IMR-90 (cell line): ENCODE measurements around the gene LYSMD2. TPM values are rescaled to one million over a fixed set of nuclear protein-coding genes. Genes with fewer than 3 reads are reported as not detected.

ENCODE experiments used
- ATAC-seq: fragments of 200-7000 bp; cut with Tn5 transposase; 2 replicates; pipeline ENCODE4 v1.9.1; 2020; ENCODE audit warnings: low read depth, mild to moderate bottlenecking, moderate library complexity
- BruUV-seq: library from RNA; stranded (reverse); fragments of 400-500 nt; replicated peaks from 2 replicates; lab custom pipeline; 2021; lab: Mats Ljungman, UMichigan
- CTCF ChIA-PET: fragments of 300-600 bp; formaldehyde crosslinking; extraction: SDS; loops from one replicate; lab custom pipeline; 2021; ENCODE audit warnings: antibody characterized with exemption; lab: Yijun Ruan, JAX
- POLR2A ChIA-PET: fragments of 300-600 bp; sonication (Branson Sonifier 250); formaldehyde crosslinking; loops from one replicate; lab custom pipeline; 2022; ENCODE audit warnings: antibody characterized with exemption; ENCODE audit not compliant: unreplicated experiment; lab: Charles Lee
- DNase-seq: peaks from one replicate; pipeline ENCODE4 v3.0.0; 2013
- H2AFZ ChIP-seq: replicated peaks from 2 replicates; pipeline ENCODE3; 2013; ENCODE audit warnings: low read length, mild to moderate bottlenecking; ENCODE audit not compliant: poor library complexity
- H2AK5ac ChIP-seq: 2 replicates; pipeline ENCODE4 v1.6.1; 2013; ENCODE audit warnings: low read depth, low read length, inconsistent platforms
- H2AK9ac ChIP-seq: replicated peaks from 2 replicates; pipeline ENCODE3; 2013; ENCODE audit warnings: mild to moderate bottlenecking, low read depth, low read length, moderate library complexity; ENCODE audit not compliant: poor library complexity
- H2BK120ac ChIP-seq: 2 replicates; pipeline ENCODE4 v1.6.1; 2013; ENCODE audit warnings: low read depth, low read length, inconsistent platforms
- H2BK15ac ChIP-seq: 3 replicates; pipeline ENCODE4 v1.6.1; 2013; ENCODE audit warnings: low read depth, low read length, inconsistent platforms
- H2BK20ac ChIP-seq: 2 replicates; pipeline ENCODE4 v1.6.1; 2013; ENCODE audit warnings: low read depth, mild to moderate bottlenecking, inconsistent platforms, low read length, moderate library complexity
- H2BK5ac ChIP-seq: 2 replicates; pipeline ENCODE4 v1.6.1; 2013; ENCODE audit warnings: mild to moderate bottlenecking, low read depth, low read length, inconsistent platforms; ENCODE audit not compliant: poor library complexity, severe bottlenecking
- H3K14ac ChIP-seq: replicated peaks from 2 replicates; pipeline ENCODE4 v1.6.1; 2013; ENCODE audit warnings: low read depth, low read length, inconsistent platforms
- H3K18ac ChIP-seq: 2 replicates; pipeline ENCODE4 v1.6.1; 2013; ENCODE audit warnings: low read depth, low read length, control low read depth
- H3K23ac ChIP-seq: 2 replicates; pipeline ENCODE4 v1.6.1; 2013; ENCODE audit warnings: low read depth, low read length, inconsistent platforms
- H3K27ac ChIP-seq: 2 replicates; pipeline ENCODE4 v1.5.1; 2013; ENCODE audit warnings: mild to moderate bottlenecking, control low read depth, low read length; ENCODE audit not compliant: insufficient read depth
- H3K27me3 ChIP-seq: 2 replicates; pipeline ENCODE4 v1.6.1; 2013; ENCODE audit warnings: low read length; ENCODE audit not compliant: control insufficient read depth, insufficient read depth
- H3K36me3 ChIP-seq: 2 replicates; pipeline ENCODE4 v1.6.1; 2013; ENCODE audit warnings: low read length, mixed read lengths; ENCODE audit not compliant: control insufficient read depth, insufficient read depth
- H3K4ac ChIP-seq: 2 replicates; pipeline ENCODE4 v1.6.1; 2013; ENCODE audit warnings: low read depth, low read length, inconsistent platforms
- H3K4me1 ChIP-seq: 2 replicates; pipeline ENCODE4 v1.6.1; 2013; ENCODE audit warnings: low read length, mixed read lengths; ENCODE audit not compliant: control insufficient read depth, insufficient read depth
- H3K4me2 ChIP-seq: 2 replicates; pipeline ENCODE4 v1.6.1; 2013; ENCODE audit warnings: low read depth, mild to moderate bottlenecking, control low read depth, low read length, moderate library complexity
- H3K4me3 ChIP-seq: 2 replicates; pipeline ENCODE4 v1.5.1; 2013; ENCODE audit warnings: low read depth, mild to moderate bottlenecking, control low read depth, low read length, moderate library complexity; ENCODE audit not compliant: insufficient read depth
- H3K56ac ChIP-seq: 2 replicates; pipeline ENCODE4 v1.6.1; 2013; ENCODE audit warnings: low read length, inconsistent platforms; ENCODE audit not compliant: insufficient read depth; ENCODE audit errors: extremely low read depth
- H3K79me1 ChIP-seq, 2 experiments: 2 replicates each; pipeline ENCODE4 v1.6.1; 2013; ENCODE audit warnings: low read length in 2 of 2, inconsistent platforms in 1 of 2, low read depth in 1 of 2
- H3K9ac ChIP-seq: 2 replicates; pipeline ENCODE4 v1.6.1; 2013; ENCODE audit warnings: low read depth, low read length, control low read depth
- H3K9me1 ChIP-seq: 2 replicates; pipeline ENCODE4 v1.6.1; 2013; ENCODE audit warnings: low read length, inconsistent platforms; ENCODE audit not compliant: insufficient read depth
- H3K9me3 ChIP-seq: 2 replicates; pipeline ENCODE4 v1.6.1; 2013; ENCODE audit warnings: low read length; ENCODE audit not compliant: control insufficient read depth, insufficient read depth
- H4K20me1 ChIP-seq: 2 replicates; pipeline ENCODE4 v1.6.1; 2013; ENCODE audit warnings: low read length, inconsistent platforms; ENCODE audit not compliant: insufficient read depth
- H4K5ac ChIP-seq: 2 replicates; pipeline ENCODE4 v1.6.1; 2013; ENCODE audit warnings: mild to moderate bottlenecking, low read depth, low read length, control low read depth
- H4K8ac ChIP-seq, 2 experiments: 2 replicates each; pipeline ENCODE4 v1.6.1; 2013; ENCODE audit warnings: low read depth in 2 of 2, low read length in 2 of 2, control low read depth in 1 of 2, inconsistent platforms in 1 of 2
- H4K91ac ChIP-seq: 2 replicates; pipeline ENCODE4 v1.6.1; 2013; ENCODE audit warnings: low read depth, low read length, inconsistent platforms; ENCODE audit not compliant: insufficient read depth
- MAFK ChIP-seq: IDR thresholded peaks from 2 replicates; pipeline ENCODE4 v1.6.1; 2012; ENCODE audit warnings: low read depth, low read length, improper control_type of control experiment
- NFE2L2 ChIP-seq: fragments of 150-350 bp; IDR thresholded peaks from 2 replicates; pipeline ENCODE4 v1.6.1; 2016; ENCODE audit warnings: low read depth, mild to moderate bottlenecking, low read length
- RAD21 ChIP-seq: IDR thresholded peaks from 2 replicates; pipeline ENCODE4 v1.6.1; 2012; ENCODE audit warnings: low read length, improper control_type of control experiment
- RFX5 ChIP-seq: IDR thresholded peaks from 2 replicates; pipeline ENCODE4 v1.8.0; 2012; ENCODE audit warnings: low read depth, mild to moderate bottlenecking, low read length, moderate library complexity
- SMC3 ChIP-seq: fragments of 150-350 bp; IDR thresholded peaks from 2 replicates; pipeline ENCODE4 v1.6.1; 2016; ENCODE audit warnings: low read depth, mild to moderate bottlenecking, antibody characterized with exemption, low read length, moderate library complexity
- WGBS, 2 experiments: methylation state at CpG; one replicate each; pipeline versions ENCODE4 v1.1.5 to v1.1.7; 2013; ENCODE audit warnings: missing lambda C conversion rate in 2 of 2; ENCODE audit not compliant: insufficient read length in 1 of 2; ENCODE audit errors: extremely low coverage in 2 of 2; 5-methylcytosine and 5-hydroxymethylcytosine counted together
- dilution Hi-C: fragments of 300-500 bp; cut with HindIII; formaldehyde crosslinking; loops from one replicate; pipeline ENCODE4 v1.14.3; 2018; ENCODE audit warnings: low sequenced_read_pairs; ENCODE audit not compliant: unreplicated experiment
- in situ Hi-C: fragments of 300-500 bp; cut with MboI; formaldehyde crosslinking; loops from 3 replicates; pipeline ENCODE4 v1.14.3; 2019; ENCODE audit warnings: low sequenced_read_pairs, inconsistent platforms, mixed read lengths
- intact Hi-C: fragments of 100-400 bp; cut with micrococcal nuclease; formaldehyde crosslinking; loops from 2 replicates; pipeline ENCODE4 v1.10.0; 2022
- polyA plus RNA-seq, 3 experiments: library from polyadenylated mRNA; depleted of rRNA; stranded (reverse); fragments of >200 nt; gene quantifications; 2 replicates each; pipeline ENCODE4 v1.2.3, GENCODE V29; 2012; ENCODE audit warnings: low replicate concordance in 1 of 3
- total RNA-seq: library from RNA; depleted of rRNA; stranded (reverse); fragments of >200 nt; gene quantifications from 2 replicates; pipeline ENCODE4 v1.2.3, GENCODE V29; 2012
- TF ChIP-seq, protein P1 (sequence below): conservative IDR thresholded peaks from 2 replicates; pipeline ENCODE4 v1.5.1; 2012; ENCODE audit warnings: mild to moderate bottlenecking, low read depth, low read length, improper control_type of control experiment

The LYSMD2 gene
- total and polyA plus RNA-seq, 2 of the 4 experiments (the other 2 are of a cell fraction) = 5.9 to 6.0 TPM

DNA sequence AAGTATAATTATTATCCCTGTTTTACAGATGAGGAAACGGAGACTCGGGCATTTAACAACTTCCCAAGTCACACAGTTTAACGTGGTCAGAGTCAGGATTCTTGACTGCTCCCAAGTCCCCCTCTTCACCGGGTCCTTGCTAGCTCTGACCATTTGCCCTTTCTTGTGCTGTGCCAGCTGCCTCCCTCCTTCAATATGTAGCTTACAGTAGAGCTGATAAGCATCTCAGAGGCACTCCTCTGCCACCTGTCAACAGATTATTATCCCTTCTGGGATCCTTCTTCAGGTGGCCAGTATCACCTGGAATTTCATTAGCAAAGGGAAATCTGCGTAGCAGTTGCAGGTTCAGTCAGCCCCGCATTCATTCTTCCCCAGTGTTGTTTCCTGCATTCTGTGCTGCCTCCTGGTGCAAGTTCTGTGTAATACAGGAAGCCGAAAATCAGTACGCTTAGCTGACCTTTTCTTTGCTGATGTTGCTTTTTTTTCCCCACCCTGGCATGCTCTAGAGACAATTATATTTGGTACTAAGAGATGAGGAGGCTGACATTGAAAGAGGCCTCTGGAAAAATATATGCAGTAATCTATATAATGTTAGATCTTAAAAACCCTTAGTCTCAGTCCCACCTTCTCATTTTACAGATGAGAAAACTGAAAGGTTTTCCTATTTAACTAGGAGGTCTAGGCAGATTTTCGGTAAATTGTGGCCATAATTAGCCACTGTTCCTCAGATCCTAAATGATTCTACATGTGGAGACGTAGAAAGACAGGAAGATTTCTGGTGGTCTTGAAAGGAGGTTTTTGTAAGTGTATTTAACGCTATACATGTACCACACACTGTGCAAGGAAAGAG, 38.7 kb upstream of the LYSMD2 start:
- ATAC-seq = peak; percentile 88
- H3K79me1 ChIP-seq = no peaks in the 10 kb centered on the region
- no peak overlapping the region for H2BK5ac ChIP-seq
- no peak overlapping the region for H3K9ac ChIP-seq
- H3K14ac ChIP-seq = no peak overlapping the region
- H4K91ac ChIP-seq = no peak overlapping the region
- no peaks in the 10 kb centered on the region for H3K4me1 ChIP-seq
- H3K4me3 ChIP-seq = no peak overlapping the region
- no peak overlapping the region for H2AFZ ChIP-seq
- H3K9me3 ChIP-seq = no peaks in the 10 kb centered on the region
- TF ChIP-seq MAFK (peak; percentile 89), SMC3 (peak; percentile 84), RFX5 (no peak), RAD21 (peak; percentile 85), NFE2L2 (no peak)
- TF ChIP-seq, protein P1, sequence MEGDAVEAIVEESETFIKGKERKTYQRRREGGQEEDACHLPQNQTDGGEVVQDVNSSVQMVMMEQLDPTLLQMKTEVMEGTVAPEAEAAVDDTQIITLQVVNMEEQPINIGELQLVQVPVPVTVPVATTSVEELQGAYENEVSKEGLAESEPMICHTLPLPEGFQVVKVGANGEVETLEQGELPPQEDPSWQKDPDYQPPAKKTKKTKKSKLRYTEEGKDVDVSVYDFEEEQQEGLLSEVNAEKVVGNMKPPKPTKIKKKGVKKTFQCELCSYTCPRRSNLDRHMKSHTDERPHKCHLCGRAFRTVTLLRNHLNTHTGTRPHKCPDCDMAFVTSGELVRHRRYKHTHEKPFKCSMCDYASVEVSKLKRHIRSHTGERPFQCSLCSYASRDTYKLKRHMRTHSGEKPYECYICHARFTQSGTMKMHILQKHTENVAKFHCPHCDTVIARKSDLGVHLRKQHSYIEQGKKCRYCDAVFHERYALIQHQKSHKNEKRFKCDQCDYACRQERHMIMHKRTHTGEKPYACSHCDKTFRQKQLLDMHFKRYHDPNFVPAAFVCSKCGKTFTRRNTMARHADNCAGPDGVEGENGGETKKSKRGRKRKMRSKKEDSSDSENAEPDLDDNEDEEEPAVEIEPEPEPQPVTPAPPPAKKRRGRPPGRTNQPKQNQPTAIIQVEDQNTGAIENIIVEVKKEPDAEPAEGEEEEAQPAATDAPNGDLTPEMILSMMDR = peak; percentile 78
- no peak overlapping the region for H3K27ac ChIP-seq
- WGBS, 2 experiments = 83% methylated on average over 1 of the region's 11 CpGs; no CpG with 5 or more reads in 1 of the 2 experiments
- intact Hi-C loops = loop anchor here (1.0 to 5.0 kb wide), 2 partner anchors 126 to 239 kb away; no protein-coding TSS in a partner anchor
- H2AK5ac ChIP-seq = no peak overlapping the region
- H3K27me3 ChIP-seq = no peaks in the 10 kb centered on the region
- no peak overlapping the region for H4K8ac ChIP-seq
- H3K36me3 ChIP-seq = peaks cover 6% of the 10 kb centered on the region; the same call in 1 of the 2 replicates
- no peak overlapping the region for H3K23ac ChIP-seq
- in situ Hi-C loops = no loop called here
- DNase-seq = peak; percentile 55
- CTCF ChIA-PET = interaction anchor here (0.6 to 5.4 kb wide), 26 partner anchors 8 to 239 kb away, joined by 3 to 72 read pairs (median 4); partner anchors contain the start of gene LYSMD2
- no peak overlapping the region for H3K4ac ChIP-seq
- POLR2A ChIA-PET = interaction anchor here (0.5 kb wide), 1 partner anchor 126 kb away, joined by 6 read pairs; no protein-coding TSS in a partner anchor
- H2BK120ac ChIP-seq = no peak overlapping the region
- no peaks in the 10 kb centered on the region; the same call in 1 of the 2 replicates for H3K9me1 ChIP-seq
- H4K5ac ChIP-seq = no peak overlapping the region
- dilution Hi-C loops = no loop called here
- H4K20me1 ChIP-seq = no peaks in the 10 kb centered on the region
- no peak overlapping the region for H3K18ac ChIP-seq
- no peak overlapping the region for H2AK9ac ChIP-seq
- H3K4me2 ChIP-seq = no peak overlapping the region
- H3K56ac ChIP-seq = no peak overlapping the region
- H2BK15ac ChIP-seq = no peak overlapping the region
- BruUV-seq = no TSS peak
- H2BK20ac ChIP-seq = no peak overlapping the region
